ENCODE data around the gene PRXL2A. TPM values are rescaled to one million over a fixed set of nuclear protein-coding genes. Genes with fewer than 3 reads are reported as not detected.

PRXL2A gene
- total RNA-seq, 1 experiment from 2014 or later: 47.1 TPM

- peaks cover 15% of the 10 kb centered on the region; the same call in 1 of the 2 replicates for H3K4me1 ChIP-seq (ENCODE audit: insufficient read depth, low read length)
- TF ChIP-seq CTCF (conservative IDR thresholded peaks at IDR 0.05): no peak
- no peak overlapping the region for H3K27ac ChIP-seq (ENCODE audit: insufficient read length, low read depth, low read length)
- Mint-ChIP-seq H3K4me3 (peak overlapping the region; percentile 89 to 99), H3K36me3 (ENCODE audit: insufficient read depth in 1 of 3, low read depth in 3 of 3) (peaks cover 0 to 2% (median 0%) of the 10 kb centered on the region in 3 experiments; a peak in 2 of 7 replicates), H3K9me3 (no peaks in the 10 kb centered on the region), H3K4me1 (peaks cover 52 to 54% of the 10 kb centered on the region in 2 experiments), H3K27ac (no peak overlapping the region; a peak in 1 of 7 replicates), H3K27me3 (ENCODE audit: low read depth) (peaks cover 13% of the 10 kb centered on the region)
- H3K23ac ChIP-seq (ENCODE audit: insufficient read length, low read depth, low read length): no peak overlapping the region
- H3K23me2 ChIP-seq (ENCODE audit: insufficient read length, low read depth, low read length, poor library complexity, severe bottlenecking): peaks cover 9% of the 10 kb centered on the region
- no CpG with 5 or more reads among the region's 13 CpGs for WGBS (ENCODE audit: extremely low coverage, insufficient read length, low lambda C conversion rate)
- H4K8ac ChIP-seq (replicated peaks; ENCODE audit: insufficient read length, low read depth, low read length): no peak overlapping the region
- no peaks in the 10 kb centered on the region for H3K9me3 ChIP-seq (ENCODE audit: control insufficient read depth, low read depth, low read length)
- H3T11ph ChIP-seq (ENCODE audit: low read length): no peak overlapping the region
- DNase-seq: no peak
- no peak overlapping the region for H2BK15ac ChIP-seq (ENCODE audit: low read depth, low read length)
- H3K4me2 ChIP-seq (ENCODE audit: insufficient read depth, insufficient read length, low read length): peak overlapping the region; percentile 94
- H2BK120ac ChIP-seq (ENCODE audit: low read depth, low read length, poor library complexity, severe bottlenecking): no peak overlapping the region
- H3K9ac ChIP-seq (ENCODE audit: extremely low read depth, insufficient read length, low read length): peak overlapping the region; percentile 62
- H2AFZ ChIP-seq (ENCODE audit: low read length): no peak overlapping the region
- H2BK20ac ChIP-seq (ENCODE audit: low read depth, low read length, poor library complexity, severe bottlenecking): no peak overlapping the region
- peak overlapping the region; percentile 58 for H2AK5ac ChIP-seq (ENCODE audit: insufficient read length, low read length)
- H3K79me1 ChIP-seq (ENCODE audit: insufficient read depth, low read depth, low read length, poor library complexity, severe bottlenecking): peaks cover 9% of the 10 kb centered on the region
- no peak overlapping the region for H2BK12ac ChIP-seq (ENCODE audit: insufficient read length, low read depth, low read length)
- H2BK5ac ChIP-seq (ENCODE audit: insufficient read length, low read length): no peak overlapping the region
- H3K18ac ChIP-seq (ENCODE audit: insufficient read length, low read depth, low read length): no peak overlapping the region
- H3K56ac ChIP-seq (ENCODE audit: insufficient read length, low read depth, low read length): no peak overlapping the region
- H3K27me3 ChIP-seq (ENCODE audit: insufficient read depth, low read length): no peaks in the 10 kb centered on the region; the same call in 1 of the 2 replicates
- H3K79me2 ChIP-seq (ENCODE audit: insufficient read depth, low read length): peaks cover 20% of the 10 kb centered on the region; the same call in 1 of the 2 replicates
- peak overlapping the region; percentile 91 for H3K14ac ChIP-seq (ENCODE audit: insufficient read depth, low read length)
- H4K20me1 ChIP-seq (ENCODE audit: control insufficient read depth, insufficient read depth, insufficient read length): peaks cover 6% of the 10 kb centered on the region
- H4K5ac ChIP-seq (ENCODE audit: insufficient read length, low read depth, low read length): no peak overlapping the region
- no peak overlapping the region for H3K4ac ChIP-seq (ENCODE audit: low read depth, low read length)
- H4K91ac ChIP-seq (ENCODE audit: insufficient read length, low read depth, low read length): no peak overlapping the region
These were observed 47.4 kb downstream of the PRXL2A start for GRCh38 chr10:80455461-80456349.
